Measurements from ENCODE around the gene NXNL1.

The NXNL1 gene

GRCh38 chr19:17441241-17442021 lies 19.3 kb downstream of the NXNL1 start:
- Histone ChIP-seq H3K9me3 (ENCODE audit: control insufficient read depth, insufficient read depth, low read depth, low read length) (no peaks in the 10 kb centered on the region), H3K27ac (ENCODE audit: extremely low read depth, low read depth, low read length) (no peak overlapping the region), H3K36me3 (ENCODE audit: control insufficient read depth in 2 of 2, insufficient read depth in 1 of 2, low read length in 2 of 2) (peaks cover 0 to under 1% of the 10 kb centered on the region in 2 experiments; a peak in 2 of 3 replicates), H3K4me3 (ENCODE audit: low read depth, low read length) (no peak overlapping the region), H3K4me1 (ENCODE audit: control insufficient read depth, insufficient read depth, low read length) (no peaks in the 10 kb centered on the region)
- ChIA-PET POLR2A (interaction anchor here (0.6 to 1.4 kb wide), 6 partner anchors 8 to 418 kb away, joined by 3 to 9 read pairs (median 4); partner anchors contain the start of genes NXNL1 and RPL18A), CTCF (interaction anchor here (0.5 to 4.1 kb wide), 45 partner anchors 8 to 939 kb away, joined by 3 to 53 read pairs (median 5); partner anchors contain the start of genes BST2, MVB12A, PGLS and RPL18A)
- TF ChIP-seq ZNF146 (tag by site-specific recombination; IDR thresholded peaks at IDR 0.05) (peak; percentile 30; the same call in 1 of the 2 replicates), ZNF175 (tag by site-specific recombination; IDR thresholded peaks at IDR 0.05) (no peak), EGR2 (tag by site-specific recombination; IDR thresholded peaks at IDR 0.05; ENCODE audit: low read depth) (no peak), ZNF366 (tag by site-specific recombination; conservative IDR thresholded peaks at IDR 0.05) (peak; percentile 33; the same call in 1 of the 2 replicates), ZNF518A (tag by site-specific recombination; conservative IDR thresholded peaks at IDR 0.05; ENCODE audit: low read depth) (peak; percentile 31; the same call in 1 of the 2 replicates), ZNF600 (tag by site-specific recombination; IDR thresholded peaks at IDR 0.05) (no peak), ZNF654 (tag by site-specific recombination; IDR thresholded peaks at IDR 0.05; ENCODE audit: low read depth) (peak; percentile 91), SP7 (tag by site-specific recombination; IDR thresholded peaks at IDR 0.05) (0 out of 2 replicates have a peak, but pooled peaks have one; percentile 9), ZNF362 (tag by site-specific recombination; IDR thresholded peaks at IDR 0.05) (peak; percentile 37; the same call in 1 of the 2 replicates), PRDM1 (tag by site-specific recombination; IDR thresholded peaks at IDR 0.05) (peak; percentile 25; the same call in 1 of the 2 replicates), ZNF792 (tag by site-specific recombination; IDR thresholded peaks at IDR 0.05) (peak; percentile 93), SP2 (tag by site-specific recombination; IDR thresholded peaks at IDR 0.05) (peak; percentile 48), ZNF112 (tag by site-specific recombination; IDR thresholded peaks at IDR 0.05) (no peak), TRIM28 (IDR thresholded peaks at IDR 0.05; ENCODE audit: borderline replicate concordance, low read length) (no peak), REPIN1 (tag by site-specific recombination; IDR thresholded peaks at IDR 0.05; ENCODE audit: low read depth) (no peak), CTCF (tag by site-specific recombination; IDR thresholded peaks at IDR 0.05) (peak; percentile 83), ZNF629 (tag by site-specific recombination; IDR thresholded peaks at IDR 0.05) (0 out of 2 replicates have a peak, but pooled peaks have one; percentile 7)

Data from HEK293 (cell line).